Stimulated activated CD4-positive, alpha-beta T cell treated with anti-CD3 and anti-CD28 coated beads, Interleukin-1b, Interleukin-23, amount 100 ng/mL, for 48 hours (primary cell): ENCODE results near the gene OR1D2.
A peak's percentile ranks its signal among the peaks of the same experiment; 100 is the strongest.
"Not testable (repeated sequence)": the region's sequence is repeated elsewhere in the genome, so short reads cannot be mapped to it uniquely, and the experiment has no call there.

Experiments used
- DNase-seq: peaks from one replicate; pipeline ENCODE4 v3.0.0-alpha.2; 2020

OR1D2 gene

GRCh38 chr17:3104322-3104721 is at the start of gene OR1D2:
TSS of gene OR1D2 (minus strand) at chr17:3104422. CDS start at chr17:3092996, 11,426 bp downstream.
- no peak for DNase-seq

- DNase-seq: not testable (repeated sequence)
Measured at GRCh38 chr17:3137494-3137893, 33.3 kb upstream of the OR1D2 start.

- no peak for DNase-seq
Measured at GRCh38 chr17:3127451-3127850, 23.2 kb upstream of the OR1D2 start, which contains the start of gene OR1G1. TSS of gene OR1G1 (minus strand) at chr17:3127551. CDS start at chr17:3127551, 0 bp downstream.

GRCh38 chr17:3073850-3074249 is 30.4 kb downstream of the OR1D2 start:
- DNase-seq: not testable (repeated sequence)

- not testable (repeated sequence) for DNase-seq
Measured at GRCh38 chr17:3065192-3065591, 39.0 kb downstream of the OR1D2 start.

- not testable (repeated sequence) for DNase-seq
Measured at GRCh38 chr17:3063507-3063906, 40.7 kb downstream of the OR1D2 start, which contains the start of gene OR1D5. TSS of gene OR1D5 (minus strand) at chr17:3063607. CDS start at chr17:3063607, 0 bp downstream.

- not testable (repeated sequence) for DNase-seq
Measured at GRCh38 chr17:3062824-3063377, 41.3 kb downstream of the OR1D2 start.

- DNase-seq: not testable (repeated sequence)
Measured at GRCh38 chr17:3054868-3055267, 49.4 kb downstream of the OR1D2 start.

- no peak for DNase-seq
Measured at GRCh38 chr17:3049705-3050295, 54.4 kb downstream of the OR1D2 start.

GRCh38 chr17:3048727-3049471 is 55.3 kb downstream of the OR1D2 start:
- DNase-seq: peak; percentile 95

GRCh38 chr17:3046753-3047152 is 57.5 kb downstream of the OR1D2 start:
- DNase-seq: no peak

- no peak for DNase-seq
Measured at GRCh38 chr17:3043737-3044365, 60.4 kb downstream of the OR1D2 start.

GRCh38 chr17:3040882-3041281 is 63.3 kb downstream of the OR1D2 start:
- DNase-seq: no peak

GRCh38 chr17:3039736-3040135 is 64.5 kb downstream of the OR1D2 start:
- DNase-seq: no peak

GRCh38 chr17:3038941-3039340 is 65.3 kb downstream of the OR1D2 start:
- no peak for DNase-seq
